ENCODE results near the gene ALDH3B2.

GRCh38 chr11:67671211-67671520 is 3.3 kb downstream of the ALDH3B2 start:
- TF ChIP-seq CTCF (IDR thresholded peaks at IDR 0.05; ENCODE audit: insufficient read depth, low read length, poor library complexity, severe bottlenecking) (no peak), EZH2phosphoT487 (conservative IDR thresholded peaks at IDR 0.05; ENCODE audit: low read length) (no peak)
